ENCODE results near the gene GOLT1B. TPM values are rescaled to one million over a fixed set of nuclear protein-coding genes. Genes with fewer than 3 reads are reported as not detected.

Gene GOLT1B
- total RNA-seq (10 to 100 TPM; 12.0 to 25.4 (median 18.8) TPM), polyA plus RNA-seq (10 to 100 TPM; 16.0 to 24.2 TPM)
- long read RNA-seq, donor 1, transcript GOLT1B-201 (5 exons, 3,227 nt), result major isoform, 29 of 33 reads
- long read RNA-seq, donor 1, partial matches to known transcripts, result 0 of 33 reads
- long read RNA-seq, donor 1, other reads (novel, unspliced or antisense), result 1 of 33 reads
- long read RNA-seq, donor 2, transcript GOLT1B-201 (5 exons, 3,227 nt), result major isoform, 27 of 30 reads
- long read RNA-seq, donor 2, partial matches to known transcripts, result 0 of 30 reads
- long read RNA-seq, donor 2, other reads (novel, unspliced or antisense), result 1 of 30 reads
- long read RNA-seq, donor 3, transcript GOLT1B-201 (5 exons, 3,227 nt), result major isoform, 75 of 86 reads
- long read RNA-seq, donor 3, partial matches to known transcripts, result 0 of 86 reads
- long read RNA-seq, donor 3, other reads (novel, unspliced or antisense), result 5 of 86 reads

DNA sequence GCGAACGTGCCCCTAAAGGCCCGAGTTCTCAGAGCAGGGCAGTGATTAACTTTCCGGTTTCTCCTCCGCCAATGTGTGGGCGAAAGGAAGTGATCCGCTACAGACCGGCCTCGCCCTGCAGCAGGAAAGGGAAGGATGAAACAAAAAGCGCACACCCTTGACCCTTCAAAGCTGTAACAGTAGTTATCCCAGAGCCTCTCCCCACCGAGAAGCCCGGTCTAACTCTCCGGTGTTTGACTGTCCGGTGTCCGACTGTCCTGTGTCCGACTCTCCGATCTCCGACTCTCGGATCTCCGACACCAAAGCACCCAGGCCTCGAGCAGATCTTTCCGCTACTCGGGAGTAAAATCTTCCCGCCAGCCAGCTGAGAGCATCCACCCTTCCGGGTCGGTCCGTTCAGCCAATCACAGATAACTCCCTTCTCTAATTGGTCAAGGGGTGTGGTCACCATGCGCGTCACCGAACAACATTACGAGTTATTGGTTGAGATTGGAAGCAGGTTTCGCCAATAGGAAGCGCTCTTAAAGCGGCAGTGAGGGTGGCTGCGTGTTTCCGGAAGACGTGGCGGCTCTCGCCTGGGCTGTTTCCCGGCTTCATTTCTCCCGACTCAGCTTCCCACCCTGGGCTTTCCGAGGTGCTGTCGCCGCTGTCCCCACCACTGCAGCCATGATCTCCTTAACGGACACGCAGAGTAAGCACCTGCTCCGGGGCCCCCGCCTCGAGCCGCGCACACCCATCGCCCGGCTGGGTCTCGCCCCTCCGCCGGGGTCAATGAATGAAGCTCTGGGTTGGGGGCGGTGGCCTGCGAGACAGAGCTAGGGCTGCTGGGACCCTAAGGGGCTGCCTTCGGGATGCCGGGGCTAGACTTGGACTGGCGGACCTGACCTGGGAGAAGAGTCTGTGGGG lies at the start of gene GOLT1B, which contains the start of gene RECQL:
TSS of gene GOLT1B (plus strand) at position 532 of the 906 bp plus-strand sequence. CDS start at position 667, 135 bp downstream.
TSS of gene RECQL (minus strand) at position 378 of the 906 bp plus-strand sequence. CDS start 2,065 bp downstream, outside the sequence.
- Histone ChIP-seq H3K9me3 (no peaks in the 10 kb centered on the region), H3K4me3 (peak within 1 kb of the TSS; percentile 74 to 98 (median 90)), H3K4me1 (peaks cover 0 to 66% (median 51%) of the 10 kb centered on the region in 9 donors), H3K27ac (peak within 1 kb of the TSS; percentile 68 to 92 (median 88)), H3K27me3 (no peaks in the 10 kb centered on the region), H3K36me3 (peaks cover 0 to 29% (median 10%) of the 10 kb centered on the region in 9 donors)
- peak; percentile 99 to 100 (median 99) for ATAC-seq
- peak; percentile 78 to 95 for DNase-seq
- intact Hi-C loops (cut with DNase I), result loop anchor here in 5 of 10 donors (5.0 to 10.0 kb wide), 4 partner anchors 64 to 181 kb away; partner anchors contain the start of genes LDHB (in 4 of the 5) and PYROXD1 (in 1 of the 5)
- no peak for TF ChIP-seq CTCF (IDR thresholded peaks at IDR 0.05)
- WGBS, 2 donors, result 0% methylated on average over 61 of the region's 61 CpGs

DNA sequence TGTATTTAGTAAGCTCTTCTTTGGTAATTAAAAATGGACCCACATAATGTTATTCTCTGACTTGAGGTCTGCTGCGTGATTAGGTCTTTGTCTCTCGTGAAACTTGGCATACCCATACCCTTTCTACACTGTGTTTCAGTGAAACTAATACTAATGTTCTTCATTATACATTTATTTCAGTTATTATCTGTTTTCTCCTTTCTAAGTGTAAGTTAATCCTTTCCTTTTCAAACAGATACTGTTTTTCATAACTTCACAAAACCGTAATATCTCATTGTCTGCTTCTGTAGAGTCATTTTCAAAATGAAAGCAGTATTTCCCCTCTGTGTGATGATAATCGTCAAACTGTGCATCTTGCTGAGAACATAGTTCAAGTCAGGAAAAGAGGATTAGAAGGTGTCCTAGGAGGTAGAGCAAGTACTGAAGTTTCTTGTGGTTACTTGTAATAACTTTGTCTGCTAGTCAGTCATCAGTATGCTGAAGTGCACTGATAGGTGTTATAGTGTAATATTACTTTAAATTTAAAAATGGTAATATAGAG lies 48.2 kb upstream of the GOLT1B start:
- DNase-seq, result no peak
- peaks cover 0 to 100% (median 18%) of the 10 kb centered on the region in 9 donors for H3K36me3 ChIP-seq
- no peaks in the 10 kb centered on the region for H3K4me1 ChIP-seq
- H3K27ac ChIP-seq, result peak overlapping the region in 1 of 10 donors; percentile 11
- 91 to 93% methylated on average over 4 of the region's 4 CpGs for WGBS, 2 donors
- H3K4me3 ChIP-seq, result no peak overlapping the region
- no peak for ATAC-seq
- no peaks in the 10 kb centered on the region for H3K9me3 ChIP-seq
- no peak for TF ChIP-seq CTCF (IDR thresholded peaks at IDR 0.05)
- no peaks in the 10 kb centered on the region for H3K27me3 ChIP-seq
- intact Hi-C loops (cut with DNase I), result no loop called here

DNA sequence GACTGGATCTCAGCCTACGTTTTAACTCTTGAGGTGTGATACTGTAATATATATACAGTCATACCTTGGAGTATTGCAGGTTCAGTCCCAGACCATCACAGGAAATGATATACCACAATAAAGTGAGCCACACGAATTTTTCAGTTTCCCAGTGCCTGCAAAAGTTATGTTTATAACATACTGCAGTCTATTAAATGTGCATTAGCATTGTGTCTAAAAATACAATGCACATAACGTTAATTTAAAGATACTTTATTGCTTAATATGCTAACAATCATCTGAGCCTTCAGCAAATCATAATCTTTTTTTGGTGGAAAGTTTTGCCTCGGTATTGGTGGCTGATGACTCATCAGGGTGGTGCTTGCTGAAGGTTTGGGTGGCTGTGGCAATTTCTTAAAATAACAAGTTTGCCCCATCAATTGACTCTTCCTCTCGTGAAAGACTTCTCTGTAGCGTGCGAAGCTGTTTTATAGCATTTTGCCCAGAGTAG lies 45.3 kb upstream of the GOLT1B start:
- no peak for TF ChIP-seq CTCF (IDR thresholded peaks at IDR 0.05)
- H3K27ac ChIP-seq, result no peak overlapping the region
- H3K4me3 ChIP-seq, result no peak overlapping the region
- no peaks in the 10 kb centered on the region for H3K4me1 ChIP-seq
- peaks cover 0 to 100% (median 30%) of the 10 kb centered on the region in 9 donors for H3K36me3 ChIP-seq
- WGBS, 2 donors, result 71 to 75% methylated on average over 7 of the region's 7 CpGs
- no peaks in the 10 kb centered on the region for H3K9me3 ChIP-seq
- ATAC-seq (no peak), DNase-seq (no peak)
- H3K27me3 ChIP-seq, result no peaks in the 10 kb centered on the region
- intact Hi-C loops (cut with DNase I), result no loop called here
